IMR-90 (cell line): Measurements from ENCODE around the gene GPRIN3. TPM values are rescaled to one million over a fixed set of nuclear protein-coding genes. Genes with fewer than 3 reads are reported as not detected.

Experiments
- ATAC-seq: fragments of 200-7000 bp; cut with Tn5 transposase; 2 replicates; pipeline ENCODE4 v1.9.1; 2020; ENCODE audit warnings: low read depth, mild to moderate bottlenecking, moderate library complexity
- BruUV-seq: library from RNA; stranded (reverse); fragments of 400-500 nt; replicated peaks from 2 replicates; lab custom pipeline; 2021; lab: Mats Ljungman, UMichigan
- CTCF ChIA-PET: fragments of 300-600 bp; formaldehyde crosslinking; extraction: SDS; loops from one replicate; lab custom pipeline; 2021; ENCODE audit warnings: antibody characterized with exemption; lab: Yijun Ruan, JAX
- POLR2A ChIA-PET: fragments of 300-600 bp; sonication (Branson Sonifier 250); formaldehyde crosslinking; loops from one replicate; lab custom pipeline; 2022; ENCODE audit warnings: antibody characterized with exemption; ENCODE audit not compliant: unreplicated experiment; lab: Charles Lee
- DNase-seq: peaks from one replicate; pipeline ENCODE4 v3.0.0; 2013
- H2AFZ ChIP-seq: replicated peaks from 2 replicates; pipeline ENCODE3; 2013; ENCODE audit warnings: low read length, mild to moderate bottlenecking; ENCODE audit not compliant: poor library complexity
- H2AK5ac ChIP-seq: 2 replicates; pipeline ENCODE4 v1.6.1; 2013; ENCODE audit warnings: low read depth, low read length, inconsistent platforms
- H2AK9ac ChIP-seq: replicated peaks from 2 replicates; pipeline ENCODE3; 2013; ENCODE audit warnings: mild to moderate bottlenecking, low read depth, low read length, moderate library complexity; ENCODE audit not compliant: poor library complexity
- H2BK120ac ChIP-seq: 2 replicates; pipeline ENCODE4 v1.6.1; 2013; ENCODE audit warnings: low read depth, low read length, inconsistent platforms
- H2BK15ac ChIP-seq: 3 replicates; pipeline ENCODE4 v1.6.1; 2013; ENCODE audit warnings: low read depth, low read length, inconsistent platforms
- H2BK20ac ChIP-seq: 2 replicates; pipeline ENCODE4 v1.6.1; 2013; ENCODE audit warnings: low read depth, mild to moderate bottlenecking, inconsistent platforms, low read length, moderate library complexity
- H2BK5ac ChIP-seq: 2 replicates; pipeline ENCODE4 v1.6.1; 2013; ENCODE audit warnings: mild to moderate bottlenecking, low read depth, low read length, inconsistent platforms; ENCODE audit not compliant: poor library complexity, severe bottlenecking
- H3K14ac ChIP-seq: replicated peaks from 2 replicates; pipeline ENCODE4 v1.6.1; 2013; ENCODE audit warnings: low read depth, low read length, inconsistent platforms
- H3K18ac ChIP-seq: 2 replicates; pipeline ENCODE4 v1.6.1; 2013; ENCODE audit warnings: low read depth, low read length, control low read depth
- H3K23ac ChIP-seq: 2 replicates; pipeline ENCODE4 v1.6.1; 2013; ENCODE audit warnings: low read depth, low read length, inconsistent platforms
- H3K27ac ChIP-seq: 2 replicates; pipeline ENCODE4 v1.5.1; 2013; ENCODE audit warnings: mild to moderate bottlenecking, control low read depth, low read length; ENCODE audit not compliant: insufficient read depth
- H3K27me3 ChIP-seq: 2 replicates; pipeline ENCODE4 v1.6.1; 2013; ENCODE audit warnings: low read length; ENCODE audit not compliant: control insufficient read depth, insufficient read depth
- H3K36me3 ChIP-seq: 2 replicates; pipeline ENCODE4 v1.6.1; 2013; ENCODE audit warnings: low read length, mixed read lengths; ENCODE audit not compliant: control insufficient read depth, insufficient read depth
- H3K4ac ChIP-seq: 2 replicates; pipeline ENCODE4 v1.6.1; 2013; ENCODE audit warnings: low read depth, low read length, inconsistent platforms
- H3K4me1 ChIP-seq: 2 replicates; pipeline ENCODE4 v1.6.1; 2013; ENCODE audit warnings: low read length, mixed read lengths; ENCODE audit not compliant: control insufficient read depth, insufficient read depth
- H3K4me2 ChIP-seq: 2 replicates; pipeline ENCODE4 v1.6.1; 2013; ENCODE audit warnings: low read depth, mild to moderate bottlenecking, control low read depth, low read length, moderate library complexity
- H3K4me3 ChIP-seq: 2 replicates; pipeline ENCODE4 v1.5.1; 2013; ENCODE audit warnings: low read depth, mild to moderate bottlenecking, control low read depth, low read length, moderate library complexity; ENCODE audit not compliant: insufficient read depth
- H3K56ac ChIP-seq: 2 replicates; pipeline ENCODE4 v1.6.1; 2013; ENCODE audit warnings: low read length, inconsistent platforms; ENCODE audit not compliant: insufficient read depth; ENCODE audit errors: extremely low read depth
- H3K79me1 ChIP-seq, 2 experiments: 2 replicates each; pipeline ENCODE4 v1.6.1; 2013; ENCODE audit warnings: low read length in 2 of 2, inconsistent platforms in 1 of 2, low read depth in 1 of 2
- H3K9ac ChIP-seq: 2 replicates; pipeline ENCODE4 v1.6.1; 2013; ENCODE audit warnings: low read depth, low read length, control low read depth
- H3K9me1 ChIP-seq: 2 replicates; pipeline ENCODE4 v1.6.1; 2013; ENCODE audit warnings: low read length, inconsistent platforms; ENCODE audit not compliant: insufficient read depth
- H3K9me3 ChIP-seq: 2 replicates; pipeline ENCODE4 v1.6.1; 2013; ENCODE audit warnings: low read length; ENCODE audit not compliant: control insufficient read depth, insufficient read depth
- H4K20me1 ChIP-seq: 2 replicates; pipeline ENCODE4 v1.6.1; 2013; ENCODE audit warnings: low read length, inconsistent platforms; ENCODE audit not compliant: insufficient read depth
- H4K5ac ChIP-seq: 2 replicates; pipeline ENCODE4 v1.6.1; 2013; ENCODE audit warnings: mild to moderate bottlenecking, low read depth, low read length, control low read depth
- H4K8ac ChIP-seq, 2 experiments: 2 replicates each; pipeline ENCODE4 v1.6.1; 2013; ENCODE audit warnings: low read depth in 2 of 2, low read length in 2 of 2, control low read depth in 1 of 2, inconsistent platforms in 1 of 2
- H4K91ac ChIP-seq: 2 replicates; pipeline ENCODE4 v1.6.1; 2013; ENCODE audit warnings: low read depth, low read length, inconsistent platforms; ENCODE audit not compliant: insufficient read depth
- CEBPB ChIP-seq: IDR thresholded peaks from 2 replicates; pipeline ENCODE4 v1.6.1; 2012; ENCODE audit warnings: low read depth, low read length, improper control_type of control experiment
- RFX5 ChIP-seq: IDR thresholded peaks from 2 replicates; pipeline ENCODE4 v1.8.0; 2012; ENCODE audit warnings: low read depth, mild to moderate bottlenecking, low read length, moderate library complexity
- WGBS, 2 experiments: methylation state at CpG; one replicate each; pipeline versions ENCODE4 v1.1.5 to v1.1.7; 2013; ENCODE audit warnings: missing lambda C conversion rate in 2 of 2; ENCODE audit not compliant: insufficient read length in 1 of 2; ENCODE audit errors: extremely low coverage in 2 of 2; 5-methylcytosine and 5-hydroxymethylcytosine counted together
- dilution Hi-C: fragments of 300-500 bp; cut with HindIII; formaldehyde crosslinking; loops from one replicate; pipeline ENCODE4 v1.14.3; 2018; ENCODE audit warnings: low sequenced_read_pairs; ENCODE audit not compliant: unreplicated experiment
- in situ Hi-C: fragments of 300-500 bp; cut with MboI; formaldehyde crosslinking; loops from 3 replicates; pipeline ENCODE4 v1.14.3; 2019; ENCODE audit warnings: low sequenced_read_pairs, inconsistent platforms, mixed read lengths
- intact Hi-C: fragments of 100-400 bp; cut with micrococcal nuclease; formaldehyde crosslinking; loops from 2 replicates; pipeline ENCODE4 v1.10.0; 2022
- polyA plus RNA-seq, 3 experiments: library from polyadenylated mRNA; depleted of rRNA; stranded (reverse); fragments of >200 nt; gene quantifications; 2 replicates each; pipeline ENCODE4 v1.2.3, GENCODE V29; 2012; ENCODE audit warnings: low replicate concordance in 1 of 3
- total RNA-seq: library from RNA; depleted of rRNA; stranded (reverse); fragments of >200 nt; gene quantifications from 2 replicates; pipeline ENCODE4 v1.2.3, GENCODE V29; 2012

The GPRIN3 gene
- total and polyA plus RNA-seq, 2 of the 4 experiments (the other 2 are of a cell fraction) = under 0.01 TPM; not detected in 1

- Histone ChIP-seq H3K56ac (no peak overlapping the region), H2AK9ac (no peak overlapping the region), H3K4me3 (no peak overlapping the region), H3K27ac (no peak overlapping the region), H3K9me1 (no peaks in the 10 kb centered on the region), H2AFZ (no peak overlapping the region), H4K8ac (no peak overlapping the region), H2BK5ac (no peak overlapping the region), H2AK5ac (no peak overlapping the region), H3K14ac (no peak overlapping the region), H2BK120ac (no peak overlapping the region), H2BK20ac (no peak overlapping the region), H3K4ac (no peak overlapping the region), H3K9ac (no peak overlapping the region), H3K9me3 (no peaks in the 10 kb centered on the region), H3K36me3 (no peaks in the 10 kb centered on the region), H3K23ac (no peak overlapping the region), H3K27me3 (no peaks in the 10 kb centered on the region; the same call in 1 of the 2 replicates), H2BK15ac (no peak overlapping the region), H3K4me2 (no peak overlapping the region), H4K20me1 (no peaks in the 10 kb centered on the region), H4K91ac (no peak overlapping the region), H4K5ac (no peak overlapping the region), H3K18ac (no peak overlapping the region), H3K79me1 (no peaks in the 10 kb centered on the region), H3K4me1 (no peaks in the 10 kb centered on the region)
- WGBS, 2 experiments = no CpG with 5 or more reads among the region's 3 CpGs
- dilution Hi-C loops (no loop called here), in situ Hi-C loops (loop anchor here (10.0 to 25.0 kb wide), 2 partner anchors 205 to 682 kb away; no protein-coding TSS in a partner anchor), intact Hi-C loops (no loop called here)
- ChIA-PET POLR2A (no interaction called here), CTCF (no interaction called here)
- BruUV-seq = no TSS peak
- no peak for ATAC-seq
- TF ChIP-seq CEBPB (peak; percentile 50; the same call in 1 of the 2 replicates), RFX5 (no peak)
- no peak for DNase-seq
Observed at GRCh38 chr4:89230271-89230670, 77.3 kb downstream of the GPRIN3 start.
